GM12878 (cell line): Measurements from ENCODE around the gene CTR9.

ENCODE experiments used
- TF ChIP-seq, protein P1 (sequence below): IDR thresholded peaks from 2 replicates; pipeline ENCODE4 v1.6.1; 2012; ENCODE audit warnings: mild to moderate bottlenecking, low read depth, low read length
- TF ChIP-seq, protein P2 (sequence below): fragments of 450-650 bp; IDR thresholded peaks from 2 replicates; pipeline ENCODE4 v1.6.1; 2018; ENCODE audit warnings: borderline replicate concordance, mild to moderate bottlenecking; ENCODE audit not compliant: partially characterized antibody

DNA sequence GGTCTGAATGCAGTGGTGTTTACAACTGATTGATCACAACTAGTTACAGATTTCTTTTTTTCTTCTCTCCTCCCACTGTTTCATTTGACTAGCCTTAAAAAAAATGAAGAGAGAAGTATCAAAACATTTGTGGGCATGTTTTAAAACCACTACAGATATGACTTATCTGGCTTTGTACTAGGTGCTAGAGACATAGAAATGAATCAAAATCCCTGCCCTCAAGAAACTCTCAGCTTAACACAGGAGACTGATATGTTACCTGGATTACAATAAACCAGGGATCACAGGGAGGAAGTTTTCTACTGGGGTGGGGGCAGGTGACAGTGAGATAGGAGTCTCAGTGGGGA is 25.2 kb upstream of the CTR9 start:
- TF ChIP-seq, protein P1, sequence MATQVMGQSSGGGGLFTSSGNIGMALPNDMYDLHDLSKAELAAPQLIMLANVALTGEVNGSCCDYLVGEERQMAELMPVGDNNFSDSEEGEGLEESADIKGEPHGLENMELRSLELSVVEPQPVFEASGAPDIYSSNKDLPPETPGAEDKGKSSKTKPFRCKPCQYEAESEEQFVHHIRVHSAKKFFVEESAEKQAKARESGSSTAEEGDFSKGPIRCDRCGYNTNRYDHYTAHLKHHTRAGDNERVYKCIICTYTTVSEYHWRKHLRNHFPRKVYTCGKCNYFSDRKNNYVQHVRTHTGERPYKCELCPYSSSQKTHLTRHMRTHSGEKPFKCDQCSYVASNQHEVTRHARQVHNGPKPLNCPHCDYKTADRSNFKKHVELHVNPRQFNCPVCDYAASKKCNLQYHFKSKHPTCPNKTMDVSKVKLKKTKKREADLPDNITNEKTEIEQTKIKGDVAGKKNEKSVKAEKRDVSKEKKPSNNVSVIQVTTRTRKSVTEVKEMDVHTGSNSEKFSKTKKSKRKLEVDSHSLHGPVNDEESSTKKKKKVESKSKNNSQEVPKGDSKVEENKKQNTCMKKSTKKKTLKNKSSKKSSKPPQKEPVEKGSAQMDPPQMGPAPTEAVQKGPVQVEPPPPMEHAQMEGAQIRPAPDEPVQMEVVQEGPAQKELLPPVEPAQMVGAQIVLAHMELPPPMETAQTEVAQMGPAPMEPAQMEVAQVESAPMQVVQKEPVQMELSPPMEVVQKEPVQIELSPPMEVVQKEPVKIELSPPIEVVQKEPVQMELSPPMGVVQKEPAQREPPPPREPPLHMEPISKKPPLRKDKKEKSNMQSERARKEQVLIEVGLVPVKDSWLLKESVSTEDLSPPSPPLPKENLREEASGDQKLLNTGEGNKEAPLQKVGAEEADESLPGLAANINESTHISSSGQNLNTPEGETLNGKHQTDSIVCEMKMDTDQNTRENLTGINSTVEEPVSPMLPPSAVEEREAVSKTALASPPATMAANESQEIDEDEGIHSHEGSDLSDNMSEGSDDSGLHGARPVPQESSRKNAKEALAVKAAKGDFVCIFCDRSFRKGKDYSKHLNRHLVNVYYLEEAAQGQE = no peak
- TF ChIP-seq, protein P2, sequence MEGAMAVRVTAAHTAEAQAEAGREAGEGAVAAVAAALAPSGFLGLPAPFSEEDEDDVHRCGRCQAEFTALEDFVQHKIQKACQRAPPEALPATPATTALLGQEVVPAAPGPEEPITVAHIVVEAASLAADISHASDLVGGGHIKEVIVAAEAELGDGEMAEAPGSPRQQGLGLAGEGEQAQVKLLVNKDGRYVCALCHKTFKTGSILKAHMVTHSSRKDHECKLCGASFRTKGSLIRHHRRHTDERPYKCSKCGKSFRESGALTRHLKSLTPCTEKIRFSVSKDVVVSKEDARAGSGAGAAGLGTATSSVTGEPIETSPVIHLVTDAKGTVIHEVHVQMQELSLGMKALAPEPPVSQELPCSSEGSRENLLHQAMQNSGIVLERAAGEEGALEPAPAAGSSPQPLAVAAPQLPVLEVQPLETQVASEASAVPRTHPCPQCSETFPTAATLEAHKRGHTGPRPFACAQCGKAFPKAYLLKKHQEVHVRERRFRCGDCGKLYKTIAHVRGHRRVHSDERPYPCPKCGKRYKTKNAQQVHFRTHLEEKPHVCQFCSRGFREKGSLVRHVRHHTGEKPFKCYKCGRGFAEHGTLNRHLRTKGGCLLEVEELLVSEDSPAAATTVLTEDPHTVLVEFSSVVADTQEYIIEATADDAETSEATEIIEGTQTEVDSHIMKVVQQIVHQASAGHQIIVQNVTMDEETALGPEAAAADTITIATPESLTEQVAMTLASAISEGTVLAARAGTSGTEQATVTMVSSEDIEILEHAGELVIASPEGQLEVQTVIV = no peak
